ENCODE data around the gene MED15.

GRCh38 chr22:20584872-20585638 lies 77.6 kb downstream of the MED15 start:
- TF ChIP-seq CTCF (IDR thresholded peaks at IDR 0.05): no peak
- TF ChIP-seq POLR2A (IDR thresholded peaks at IDR 0.05): no peak

Data from uterus (tissue), 2 donors.